Measurements from ENCODE around the gene RAB3IL1. TPM values are rescaled to one million over a fixed set of nuclear protein-coding genes. Genes with fewer than 3 reads are reported as not detected.

RAB3IL1 gene
- total and polyA plus RNA-seq, 2 of the 13 experiments (the other 11 are each of a cell fraction or from before 2014, with no cell fraction given): 1.2 to 2.0 TPM

GRCh38 chr11:61905067-61905696 lies 12.2 kb downstream of the RAB3IL1 start:
- no peak for FAIRE-seq
- no peaks in the 10 kb centered on the region for H3K36me3 ChIP-seq (replicated peaks in 1 of 2; ENCODE audit: control insufficient read depth in 1 of 2, insufficient read depth in 2 of 2, low read length in 2 of 2)
- intact Hi-C loops (cut with micrococcal nuclease; ENCODE audit: unreplicated experiment) (no loop called here), in situ Hi-C loops (cut with HindIII; ENCODE audit: extremely low pct_ligation_motif_present, low pct_unique_long_range_greater_than_20kb) (no loop called here)
- H3K27me3 ChIP-seq (ENCODE audit: control insufficient read depth in 1 of 2, insufficient read depth in 2 of 2, low read length in 2 of 2): no peaks in the 10 kb centered on the region
- no peak for DNase-seq (ENCODE audit: low spot score)
- no peaks in the 10 kb centered on the region for H3K9me3 ChIP-seq (ENCODE audit: low read length)
- H3K4me1 ChIP-seq (ENCODE audit: insufficient read depth, low read length): peaks cover 32% of the 10 kb centered on the region
- H2AFZ ChIP-seq (ENCODE audit: low read length): no peak overlapping the region
- peak overlapping the region; percentile 100 for H3K4me2 ChIP-seq (ENCODE audit: low read depth, low read length)
- BruUV-seq (replicated peaks): no TSS peak
- no peaks in the 10 kb centered on the region for H4K20me1 ChIP-seq (ENCODE audit: insufficient read depth, low read length)
- POLR2A ChIA-PET: interaction anchor here (0.8 to 2.9 kb wide), 21 partner anchors 10 to 194 kb away, joined by 3 to 37 read pairs (median 4); partner anchors contain the start of genes BEST1, FADS1 and FADS3
- H3K79me2 ChIP-seq (ENCODE audit: insufficient read depth, low read length): no peaks in the 10 kb centered on the region
- H3K9ac ChIP-seq (ENCODE audit: insufficient read depth, low read depth, low read length): no peak overlapping the region
- 0 out of 2 replicates have a peak, but pooled peaks have one; percentile 1 for TF ChIP-seq ISL2 (CRISPR knock-in tag; IDR thresholded peaks at IDR 0.05)
- no peak for TF ChIP-seq SP4 (CRISPR knock-in tag; IDR thresholded peaks at IDR 0.05)
- TF ChIP-seq, protein P1, sequence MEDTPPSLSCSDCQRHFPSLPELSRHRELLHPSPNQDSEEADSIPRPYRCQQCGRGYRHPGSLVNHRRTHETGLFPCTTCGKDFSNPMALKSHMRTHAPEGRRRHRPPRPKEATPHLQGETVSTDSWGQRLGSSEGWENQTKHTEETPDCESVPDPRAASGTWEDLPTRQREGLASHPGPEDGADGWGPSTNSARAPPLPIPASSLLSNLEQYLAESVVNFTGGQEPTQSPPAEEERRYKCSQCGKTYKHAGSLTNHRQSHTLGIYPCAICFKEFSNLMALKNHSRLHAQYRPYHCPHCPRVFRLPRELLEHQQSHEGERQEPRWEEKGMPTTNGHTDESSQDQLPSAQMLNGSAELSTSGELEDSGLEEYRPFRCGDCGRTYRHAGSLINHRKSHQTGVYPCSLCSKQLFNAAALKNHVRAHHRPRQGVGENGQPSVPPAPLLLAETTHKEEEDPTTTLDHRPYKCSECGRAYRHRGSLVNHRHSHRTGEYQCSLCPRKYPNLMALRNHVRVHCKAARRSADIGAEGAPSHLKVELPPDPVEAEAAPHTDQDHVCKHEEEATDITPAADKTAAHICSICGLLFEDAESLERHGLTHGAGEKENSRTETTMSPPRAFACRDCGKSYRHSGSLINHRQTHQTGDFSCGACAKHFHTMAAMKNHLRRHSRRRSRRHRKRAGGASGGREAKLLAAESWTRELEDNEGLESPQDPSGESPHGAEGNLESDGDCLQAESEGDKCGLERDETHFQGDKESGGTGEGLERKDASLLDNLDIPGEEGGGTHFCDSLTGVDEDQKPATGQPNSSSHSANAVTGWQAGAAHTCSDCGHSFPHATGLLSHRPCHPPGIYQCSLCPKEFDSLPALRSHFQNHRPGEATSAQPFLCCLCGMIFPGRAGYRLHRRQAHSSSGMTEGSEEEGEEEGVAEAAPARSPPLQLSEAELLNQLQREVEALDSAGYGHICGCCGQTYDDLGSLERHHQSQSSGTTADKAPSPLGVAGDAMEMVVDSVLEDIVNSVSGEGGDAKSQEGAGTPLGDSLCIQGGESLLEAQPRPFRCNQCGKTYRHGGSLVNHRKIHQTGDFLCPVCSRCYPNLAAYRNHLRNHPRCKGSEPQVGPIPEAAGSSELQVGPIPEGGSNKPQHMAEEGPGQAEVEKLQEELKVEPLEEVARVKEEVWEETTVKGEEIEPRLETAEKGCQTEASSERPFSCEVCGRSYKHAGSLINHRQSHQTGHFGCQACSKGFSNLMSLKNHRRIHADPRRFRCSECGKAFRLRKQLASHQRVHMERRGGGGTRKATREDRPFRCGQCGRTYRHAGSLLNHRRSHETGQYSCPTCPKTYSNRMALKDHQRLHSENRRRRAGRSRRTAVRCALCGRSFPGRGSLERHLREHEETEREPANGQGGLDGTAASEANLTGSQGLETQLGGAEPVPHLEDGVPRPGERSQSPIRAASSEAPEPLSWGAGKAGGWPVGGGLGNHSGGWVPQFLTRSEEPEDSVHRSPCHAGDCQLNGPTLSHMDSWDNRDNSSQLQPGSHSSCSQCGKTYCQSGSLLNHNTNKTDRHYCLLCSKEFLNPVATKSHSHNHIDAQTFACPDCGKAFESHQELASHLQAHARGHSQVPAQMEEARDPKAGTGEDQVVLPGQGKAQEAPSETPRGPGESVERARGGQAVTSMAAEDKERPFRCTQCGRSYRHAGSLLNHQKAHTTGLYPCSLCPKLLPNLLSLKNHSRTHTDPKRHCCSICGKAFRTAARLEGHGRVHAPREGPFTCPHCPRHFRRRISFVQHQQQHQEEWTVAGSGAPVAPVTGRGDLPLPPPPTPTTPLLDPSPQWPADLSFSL (CRISPR knock-in tag; IDR thresholded peaks at IDR 0.05): 0 out of 2 replicates have a peak, but pooled peaks have one; percentile 51
- no peak for TF ChIP-seq ZKSCAN5 (CRISPR knock-in tag; IDR thresholded peaks at IDR 0.05)
- TF ChIP-seq ZSCAN25 (CRISPR knock-in tag; IDR thresholded peaks at IDR 0.05): 0 out of 2 replicates have a peak, but pooled peaks have one; percentile 1
- TF ChIP-seq, protein P2, sequence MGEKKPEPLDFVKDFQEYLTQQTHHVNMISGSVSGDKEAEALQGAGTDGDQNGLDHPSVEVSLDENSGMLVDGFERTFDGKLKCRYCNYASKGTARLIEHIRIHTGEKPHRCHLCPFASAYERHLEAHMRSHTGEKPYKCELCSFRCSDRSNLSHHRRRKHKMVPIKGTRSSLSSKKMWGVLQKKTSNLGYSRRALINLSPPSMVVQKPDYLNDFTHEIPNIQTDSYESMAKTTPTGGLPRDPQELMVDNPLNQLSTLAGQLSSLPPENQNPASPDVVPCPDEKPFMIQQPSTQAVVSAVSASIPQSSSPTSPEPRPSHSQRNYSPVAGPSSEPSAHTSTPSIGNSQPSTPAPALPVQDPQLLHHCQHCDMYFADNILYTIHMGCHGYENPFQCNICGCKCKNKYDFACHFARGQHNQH (CRISPR knock-in tag; IDR thresholded peaks at IDR 0.05): 0 out of 2 replicates have a peak, but pooled peaks have one; percentile 13
- TF ChIP-seq, protein P3, sequence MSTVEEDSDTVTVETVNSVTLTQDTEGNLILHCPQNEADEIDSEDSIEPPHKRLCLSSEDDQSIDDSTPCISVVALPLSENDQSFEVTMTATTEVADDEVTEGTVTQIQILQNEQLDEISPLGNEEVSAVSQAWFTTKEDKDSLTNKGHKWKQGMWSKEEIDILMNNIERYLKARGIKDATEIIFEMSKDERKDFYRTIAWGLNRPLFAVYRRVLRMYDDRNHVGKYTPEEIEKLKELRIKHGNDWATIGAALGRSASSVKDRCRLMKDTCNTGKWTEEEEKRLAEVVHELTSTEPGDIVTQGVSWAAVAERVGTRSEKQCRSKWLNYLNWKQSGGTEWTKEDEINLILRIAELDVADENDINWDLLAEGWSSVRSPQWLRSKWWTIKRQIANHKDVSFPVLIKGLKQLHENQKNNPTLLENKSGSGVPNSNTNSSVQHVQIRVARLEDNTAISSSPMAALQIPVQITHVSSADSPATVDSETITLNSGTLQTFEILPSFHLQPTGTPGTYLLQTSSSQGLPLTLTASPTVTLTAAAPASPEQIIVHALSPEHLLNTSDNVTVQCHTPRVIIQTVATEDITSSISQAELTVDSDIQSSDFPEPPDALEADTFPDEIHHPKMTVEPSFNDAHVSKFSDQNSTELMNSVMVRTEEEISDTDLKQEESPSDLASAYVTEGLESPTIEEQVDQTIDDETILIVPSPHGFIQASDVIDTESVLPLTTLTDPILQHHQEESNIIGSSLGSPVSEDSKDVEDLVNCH (CRISPR knock-in tag; IDR thresholded peaks at IDR 0.05): no peak
- TF ChIP-seq ZNF687 (CRISPR knock-in tag; IDR thresholded peaks at IDR 0.05): peak; percentile 4; the same call in 1 of the 2 replicates
- ATAC-seq: peak; percentile 24
- no peak overlapping the region for H3K27ac ChIP-seq (ENCODE audit: extremely low read length, insufficient read depth, low read length)
- 78% methylated on average over 10 of the region's 13 CpGs for WGBS (ENCODE audit: low lambda C conversion rate)
- peak overlapping the region in 1 of 3 experiments; percentile 81; a peak in 2 of 6 replicates for H3K4me3 ChIP-seq (replicated peaks in 1 of 3; ENCODE audit: insufficient read depth in 1 of 3, low read depth in 2 of 3, low read length in 3 of 3)
- CTCF ChIA-PET (ENCODE audit: low intra/inter-chr PET ratio, low total read pairs): interaction anchor here (1.3 kb wide), 1 partner anchor 10 kb away, joined by 4 read pairs; no protein-coding TSS in a partner anchor
